Keratinocyte (primary cell): ENCODE data around the gene DEPP1. TPM values are rescaled to one million over a fixed set of nuclear protein-coding genes. Genes with fewer than 3 reads are reported as not detected.

Source experiments
- DNase-seq: peaks from one replicate; pipeline ENCODE4 v3.0.0-alpha.2; 2011; ENCODE audit warnings: low read depth, missing footprints, low spot score
- FAIRE-seq: peaks from 2 replicates; lab custom pipeline; 2011; peaks lifted over from hg19 to GRCh38; lab: Jason Lieb, UNC
- H2AFZ ChIP-seq: 2 replicates; pipeline ENCODE4 v1.6.0; 2012; ENCODE audit warnings: low read length, control low read depth, inconsistent platforms; ENCODE audit not compliant: control insufficient read depth
- H3K27ac ChIP-seq: 2 replicates; pipeline ENCODE4 v1.5.1; 2011; ENCODE audit warnings: low read length; ENCODE audit not compliant: control insufficient read depth, insufficient read depth
- H3K27me3 ChIP-seq: 3 replicates; pipeline ENCODE4 v1.6.0; 2011; ENCODE audit warnings: low read length; ENCODE audit not compliant: control insufficient read depth, insufficient read depth; ENCODE audit errors: extremely low read depth
- H3K36me3 ChIP-seq, 2 experiments: 2 replicates in 1 of 2; 3 replicates in 1 of 2; pipeline ENCODE4 v1.5.1; 2011; ENCODE audit warnings: low read length in 2 of 2, mild to moderate bottlenecking in 1 of 2; ENCODE audit not compliant: control insufficient read depth in 2 of 2, insufficient read depth in 2 of 2; ENCODE audit errors: extremely low read depth in 1 of 2
- H3K4me1 ChIP-seq: 3 replicates; pipeline ENCODE4 v1.5.1; 2011; ENCODE audit warnings: low read length; ENCODE audit not compliant: control insufficient read depth, insufficient read depth; ENCODE audit errors: extremely low read depth
- H3K4me2 ChIP-seq: 3 replicates; pipeline ENCODE4 v1.6.0; 2011; ENCODE audit warnings: low read depth, low read length; ENCODE audit not compliant: control insufficient read depth, insufficient read depth; ENCODE audit errors: extremely low read depth
- H3K4me3 ChIP-seq, 3 experiments: fragments of 200-600 bp in 1 of 3; sonication (generic) in 1 of 3; 2 replicates in 2 of 3; 3 replicates in 1 of 3; pipeline ENCODE4 v1.5.1; 2011 to 2016; ENCODE audit warnings: low read length in 3 of 3, mild to moderate bottlenecking in 3 of 3, control low read depth in 2 of 3, inconsistent platforms in 1 of 3, low read depth in 1 of 3, mixed read lengths in 1 of 3, mixed run types in 1 of 3, moderate library complexity in 1 of 3; ENCODE audit not compliant: control insufficient read depth in 2 of 3, insufficient read depth in 2 of 3; ENCODE audit errors: extremely low read depth in 1 of 3
- H3K79me2 ChIP-seq: 2 replicates; pipeline ENCODE4 v1.6.0; 2012; ENCODE audit warnings: low read length; ENCODE audit not compliant: control insufficient read depth, insufficient read depth
- H3K9ac ChIP-seq: 3 replicates; pipeline ENCODE4 v1.6.0; 2011; ENCODE audit warnings: low read length; ENCODE audit not compliant: control insufficient read depth, insufficient read depth; ENCODE audit errors: extremely low read depth
- H3K9me1 ChIP-seq: 3 replicates; pipeline ENCODE4 v1.6.0; 2011; ENCODE audit warnings: low read length; ENCODE audit not compliant: control insufficient read depth, insufficient read depth; ENCODE audit errors: extremely low read depth
- H3K9me3 ChIP-seq: 2 replicates; pipeline ENCODE4 v1.5.1; 2012; ENCODE audit warnings: low read depth, low read length; ENCODE audit not compliant: control insufficient read depth
- H4K20me1 ChIP-seq: 3 replicates; pipeline ENCODE4 v1.6.0; 2011; ENCODE audit warnings: low read length; ENCODE audit not compliant: control insufficient read depth, insufficient read depth; ENCODE audit errors: extremely low read depth
- CTCF ChIP-seq, 3 experiments: IDR thresholded peaks in 1 of 3; conservative IDR thresholded peaks in 1 of 3; optimal IDR thresholded peaks in 1 of 3; 2 replicates in 2 of 3; 3 replicates in 1 of 3; pipeline versions ENCODE3 to v1.5.1; 2011; ENCODE audit warnings: low read length in 3 of 3, mild to moderate bottlenecking in 3 of 3, moderate library complexity in 2 of 3, control low read depth in 1 of 3, inconsistent platforms in 1 of 3; ENCODE audit not compliant: insufficient read depth in 2 of 3; ENCODE audit errors: extremely low read depth in 1 of 3
- EZH2 ChIP-seq: IDR thresholded peaks from one replicate; pipeline ENCODE4 v1.6.1; 2012; ENCODE audit warnings: inconsistent platforms, mild to moderate bottlenecking, low read length, moderate library complexity
- dilution Hi-C: fragments of 300-500 bp; cut with MboI; formaldehyde crosslinking; loops from one replicate; pipeline ENCODE4 v1.7.0; 2020; ENCODE audit warnings: low sequenced_read_pairs; ENCODE audit not compliant: extremely low pct_ligation_motif_present
- polyA plus RNA-seq, 5 experiments: library from polyadenylated mRNA; depleted of rRNA in 3 of 5; stranded (reverse) in 3 of 5; stranded (forward) in 1 of 5; unstranded in 1 of 5; fragments of >200 nt; gene quantifications; 1 replicate in 1 of 5; 2 replicates in 3 of 5; 3 replicates in 1 of 5; pipeline versions ENCODE4 v1.2.1 to v1.2.3, GENCODE V29; 2011 to 2012; ENCODE audit warnings: missing spikeins in 2 of 5, low read depth in 1 of 5, low replicate concordance in 1 of 5

DEPP1 gene
- polyA plus RNA-seq, 1 donor (not counting 4 experiments of a cell fraction or from before 2014, with no cell fraction given), result 1.2 TPM

- H2AFZ ChIP-seq, result no peak overlapping the region
- peaks cover under 1% of the 10 kb centered on the region for H3K27me3 ChIP-seq
- H3K9me3 ChIP-seq, result no peaks in the 10 kb centered on the region
- no peaks in the 10 kb centered on the region for H3K79me2 ChIP-seq
- FAIRE-seq (no peak), DNase-seq (no peak)
- H3K4me1 ChIP-seq, result peaks cover 6% of the 10 kb centered on the region
- no peak overlapping the region for H3K27ac ChIP-seq
- TF ChIP-seq EZH2 (no peak), CTCF (optimal IDR thresholded peaks at IDR 0.05 in 1 of 3, IDR thresholded peaks at IDR 0.05 in 1 of 3, conservative IDR thresholded peaks at IDR 0.05 in 1 of 3; ENCODE audit: extremely low read depth in 1 of 3, insufficient read depth in 2 of 3, low read length in 3 of 3) (no peak)
- no peak overlapping the region for H3K4me3 ChIP-seq
- H3K36me3 ChIP-seq, result no peaks in the 10 kb centered on the region
- H3K9ac ChIP-seq, result no peak overlapping the region
- dilution Hi-C loops, result no loop called here
- no peaks in the 10 kb centered on the region for H3K9me1 ChIP-seq
- no peak overlapping the region for H3K4me2 ChIP-seq
- H4K20me1 ChIP-seq, result no peaks in the 10 kb centered on the region
These were observed 8.1 kb upstream of the DEPP1 start for GRCh38 chr10:44986670-44987069.

- TF ChIP-seq CTCF (optimal IDR thresholded peaks at IDR 0.05 in 1 of 3, IDR thresholded peaks at IDR 0.05 in 1 of 3, conservative IDR thresholded peaks at IDR 0.05 in 1 of 3; ENCODE audit: extremely low read depth in 1 of 3, insufficient read depth in 2 of 3, low read length in 3 of 3), result no peak
- no peak for TF ChIP-seq EZH2
- DNase-seq (no peak), FAIRE-seq (no peak)
- Histone ChIP-seq H3K9ac (no peak overlapping the region), H3K27ac (no peak overlapping the region), H3K36me3 (no peaks in the 10 kb centered on the region), H3K9me3 (no peaks in the 10 kb centered on the region), H3K4me3 (no peak overlapping the region), H3K27me3 (no peaks in the 10 kb centered on the region), H3K9me1 (no peaks in the 10 kb centered on the region), H3K4me2 (no peak overlapping the region), H2AFZ (no peak overlapping the region), H3K4me1 (peaks cover 11% of the 10 kb centered on the region), H4K20me1 (no peaks in the 10 kb centered on the region), H3K79me2 (no peaks in the 10 kb centered on the region)
- dilution Hi-C loops, result no loop called here
These were observed 7.6 kb upstream of the DEPP1 start for GRCh38 chr10:44986179-44986578.
